ENCODE measurements around the gene CYTH1. TPM values are rescaled to one million over a fixed set of nuclear protein-coding genes. Genes with fewer than 3 reads are reported as not detected.

CYTH1 gene
- polyA plus RNA-seq, 1 donor from 2014 or later = 120 TPM

DNA sequence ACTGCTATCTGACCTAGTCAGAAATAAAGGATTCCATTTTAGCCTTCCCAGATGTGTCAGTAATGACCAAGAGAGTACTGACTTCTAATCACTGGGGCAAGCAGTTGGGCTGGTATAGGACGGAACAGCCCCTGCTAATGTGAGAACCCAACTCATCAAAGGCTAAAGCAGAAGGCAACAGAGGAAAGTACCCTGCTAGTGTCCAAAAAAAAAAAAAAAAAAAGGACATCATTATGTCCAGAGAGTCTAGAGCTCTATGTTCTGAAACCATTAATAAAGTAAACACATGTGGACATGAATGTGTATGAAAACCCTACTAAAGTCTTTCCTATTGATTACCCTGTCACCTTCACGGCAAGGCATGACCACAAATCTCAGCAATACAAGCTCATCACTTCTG lies 85.0 kb downstream of the CYTH1 start:
- Histone ChIP-seq H3K9me2 (ENCODE audit: insufficient read depth, low read length) (no peaks in the 10 kb centered on the region), H3K9me3 (ENCODE audit: low read length) (no peaks in the 10 kb centered on the region), H3K27me3 (ENCODE audit: insufficient read depth, low read depth, low read length) (no peaks in the 10 kb centered on the region), H3K27ac (ENCODE audit: low read length) (no peak overlapping the region), H3K4me2 (ENCODE audit: low read length) (no peak overlapping the region), H2AFZ (ENCODE audit: low read depth, low read length) (no peak overlapping the region), H3K4me3 (ENCODE audit: low read length) (no peak overlapping the region), H3K36me3 (ENCODE audit: insufficient read depth, low read length) (peaks cover 9% of the 10 kb centered on the region), H4K20me1 (ENCODE audit: insufficient read depth) (no peaks in the 10 kb centered on the region), H3K79me2 (replicated peaks; ENCODE audit: insufficient read depth, low read length) (no peaks in the 10 kb centered on the region), H3K9ac (ENCODE audit: low read length) (no peak overlapping the region), H3F3A (ENCODE audit: insufficient read depth, low read length, poor library complexity, severe bottlenecking) (no peaks in the 10 kb centered on the region)
- TF ChIP-seq TAF1 (IDR thresholded peaks at IDR 0.05; ENCODE audit: low read depth) (no peak), EP300 (conservative IDR thresholded peaks at IDR 0.05; ENCODE audit: poor library complexity, severe bottlenecking) (no peak), MXI1 (conservative IDR thresholded peaks at IDR 0.05; ENCODE audit: poor library complexity, severe bottlenecking) (no peak), POLR2AphosphoS5 (IDR thresholded peaks at IDR 0.05) (no peak), SMC3 (conservative IDR thresholded peaks at IDR 0.05; ENCODE audit: poor library complexity) (no peak), RAD21 (conservative IDR thresholded peaks at IDR 0.05) (no peak), EZH2 (IDR thresholded peaks at IDR 0.05; ENCODE audit: borderline replicate concordance, insufficient read depth, low read length, poor library complexity, severe bottlenecking) (no peak)
- TF ChIP-seq, protein P1, sequence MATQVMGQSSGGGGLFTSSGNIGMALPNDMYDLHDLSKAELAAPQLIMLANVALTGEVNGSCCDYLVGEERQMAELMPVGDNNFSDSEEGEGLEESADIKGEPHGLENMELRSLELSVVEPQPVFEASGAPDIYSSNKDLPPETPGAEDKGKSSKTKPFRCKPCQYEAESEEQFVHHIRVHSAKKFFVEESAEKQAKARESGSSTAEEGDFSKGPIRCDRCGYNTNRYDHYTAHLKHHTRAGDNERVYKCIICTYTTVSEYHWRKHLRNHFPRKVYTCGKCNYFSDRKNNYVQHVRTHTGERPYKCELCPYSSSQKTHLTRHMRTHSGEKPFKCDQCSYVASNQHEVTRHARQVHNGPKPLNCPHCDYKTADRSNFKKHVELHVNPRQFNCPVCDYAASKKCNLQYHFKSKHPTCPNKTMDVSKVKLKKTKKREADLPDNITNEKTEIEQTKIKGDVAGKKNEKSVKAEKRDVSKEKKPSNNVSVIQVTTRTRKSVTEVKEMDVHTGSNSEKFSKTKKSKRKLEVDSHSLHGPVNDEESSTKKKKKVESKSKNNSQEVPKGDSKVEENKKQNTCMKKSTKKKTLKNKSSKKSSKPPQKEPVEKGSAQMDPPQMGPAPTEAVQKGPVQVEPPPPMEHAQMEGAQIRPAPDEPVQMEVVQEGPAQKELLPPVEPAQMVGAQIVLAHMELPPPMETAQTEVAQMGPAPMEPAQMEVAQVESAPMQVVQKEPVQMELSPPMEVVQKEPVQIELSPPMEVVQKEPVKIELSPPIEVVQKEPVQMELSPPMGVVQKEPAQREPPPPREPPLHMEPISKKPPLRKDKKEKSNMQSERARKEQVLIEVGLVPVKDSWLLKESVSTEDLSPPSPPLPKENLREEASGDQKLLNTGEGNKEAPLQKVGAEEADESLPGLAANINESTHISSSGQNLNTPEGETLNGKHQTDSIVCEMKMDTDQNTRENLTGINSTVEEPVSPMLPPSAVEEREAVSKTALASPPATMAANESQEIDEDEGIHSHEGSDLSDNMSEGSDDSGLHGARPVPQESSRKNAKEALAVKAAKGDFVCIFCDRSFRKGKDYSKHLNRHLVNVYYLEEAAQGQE (IDR thresholded peaks at IDR 0.05; ENCODE audit: borderline replicate concordance) = no peak
- TF ChIP-seq, protein P2, sequence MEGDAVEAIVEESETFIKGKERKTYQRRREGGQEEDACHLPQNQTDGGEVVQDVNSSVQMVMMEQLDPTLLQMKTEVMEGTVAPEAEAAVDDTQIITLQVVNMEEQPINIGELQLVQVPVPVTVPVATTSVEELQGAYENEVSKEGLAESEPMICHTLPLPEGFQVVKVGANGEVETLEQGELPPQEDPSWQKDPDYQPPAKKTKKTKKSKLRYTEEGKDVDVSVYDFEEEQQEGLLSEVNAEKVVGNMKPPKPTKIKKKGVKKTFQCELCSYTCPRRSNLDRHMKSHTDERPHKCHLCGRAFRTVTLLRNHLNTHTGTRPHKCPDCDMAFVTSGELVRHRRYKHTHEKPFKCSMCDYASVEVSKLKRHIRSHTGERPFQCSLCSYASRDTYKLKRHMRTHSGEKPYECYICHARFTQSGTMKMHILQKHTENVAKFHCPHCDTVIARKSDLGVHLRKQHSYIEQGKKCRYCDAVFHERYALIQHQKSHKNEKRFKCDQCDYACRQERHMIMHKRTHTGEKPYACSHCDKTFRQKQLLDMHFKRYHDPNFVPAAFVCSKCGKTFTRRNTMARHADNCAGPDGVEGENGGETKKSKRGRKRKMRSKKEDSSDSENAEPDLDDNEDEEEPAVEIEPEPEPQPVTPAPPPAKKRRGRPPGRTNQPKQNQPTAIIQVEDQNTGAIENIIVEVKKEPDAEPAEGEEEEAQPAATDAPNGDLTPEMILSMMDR (IDR thresholded peaks at IDR 0.05; ENCODE audit: poor library complexity, severe bottlenecking) = no peak

DNA sequence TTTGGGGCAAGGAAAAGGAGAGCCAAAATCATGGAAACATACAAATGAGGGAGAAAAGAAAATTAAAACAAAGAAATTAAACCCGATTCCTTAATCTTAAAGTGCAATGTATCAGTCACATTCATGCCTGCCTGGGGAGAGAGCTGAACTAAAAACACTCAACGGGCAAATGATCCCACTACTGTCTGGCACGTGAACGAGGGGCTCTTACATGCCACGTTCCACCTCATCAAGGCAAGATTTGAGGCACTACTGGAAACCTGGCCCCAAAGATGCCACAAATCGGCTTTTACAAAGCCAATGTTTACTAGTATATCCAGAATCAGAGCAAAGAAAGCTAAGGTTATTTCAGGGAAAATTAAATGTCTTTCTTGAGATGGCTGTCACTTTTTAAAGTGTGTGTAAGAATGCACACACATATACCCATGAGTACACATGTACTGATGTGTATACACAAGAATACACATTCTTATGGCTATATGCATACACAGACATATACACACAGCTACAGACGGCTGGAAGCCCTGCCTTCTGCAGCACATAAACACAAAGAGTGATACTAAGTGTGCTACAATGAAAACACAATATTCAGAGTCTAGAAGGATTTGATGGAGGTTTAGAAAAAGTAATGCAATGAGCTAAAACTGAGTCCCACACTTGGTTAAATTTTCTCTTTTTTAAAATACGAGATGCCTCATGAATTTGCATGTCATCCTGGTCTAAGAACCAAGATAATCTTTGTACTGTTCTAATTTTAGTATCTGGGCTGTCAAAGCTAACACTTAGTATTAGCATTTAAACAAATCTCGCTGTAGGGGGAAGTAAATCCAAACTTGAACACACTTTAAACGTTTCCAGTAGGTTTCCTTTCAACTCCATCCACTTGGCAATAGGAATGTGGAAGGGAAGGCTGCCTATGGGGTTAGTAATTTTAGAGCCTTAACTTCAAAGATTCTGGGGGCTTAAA lies 85.8 kb downstream of the CYTH1 start:
- Histone ChIP-seq H3K4me2 (ENCODE audit: low read length) (no peak overlapping the region), H4K20me1 (ENCODE audit: insufficient read depth) (no peaks in the 10 kb centered on the region), H3K36me3 (ENCODE audit: insufficient read depth, low read length) (peaks cover 12% of the 10 kb centered on the region), H3K9me3 (ENCODE audit: low read length) (no peaks in the 10 kb centered on the region), H2AFZ (ENCODE audit: low read depth, low read length) (no peak overlapping the region), H3K9ac (ENCODE audit: low read length) (no peak overlapping the region), H3K27me3 (ENCODE audit: insufficient read depth, low read depth, low read length) (no peaks in the 10 kb centered on the region), H3K79me2 (replicated peaks; ENCODE audit: insufficient read depth, low read length) (no peaks in the 10 kb centered on the region), H3F3A (ENCODE audit: insufficient read depth, low read length, poor library complexity, severe bottlenecking) (no peaks in the 10 kb centered on the region), H3K4me3 (ENCODE audit: low read length) (no peak overlapping the region), H3K9me2 (ENCODE audit: insufficient read depth, low read length) (no peaks in the 10 kb centered on the region), H3K27ac (ENCODE audit: low read length) (no peak overlapping the region)
- TF ChIP-seq, protein P2 (IDR thresholded peaks at IDR 0.05; ENCODE audit: poor library complexity, severe bottlenecking) = no peak
- TF ChIP-seq EP300 (conservative IDR thresholded peaks at IDR 0.05; ENCODE audit: poor library complexity, severe bottlenecking) (no peak), SMC3 (conservative IDR thresholded peaks at IDR 0.05; ENCODE audit: poor library complexity) (no peak)

Measured in neural cell (in vitro differentiated cells).